MM.1S (cell line): ENCODE data around the gene ZFP36L2.

Experiments used
- EZH2 ChIP-seq: fragments of 300-600 bp; sonication (generic); optimal IDR thresholded peaks from 2 replicates; pipeline ENCODE3; 2017; ENCODE audit warnings: low read depth, mild to moderate bottlenecking, antibody characterized with exemption, low read length, mixed read lengths
- EZH2phosphoT487 ChIP-seq: fragments of 300-600 bp; sonication (generic); IDR thresholded peaks from 2 replicates; pipeline ENCODE4 v1.6.1; 2018; ENCODE audit warnings: antibody characterized with exemption, low read length
- TF ChIP-seq, protein P1 (sequence below): fragments of 300-600 bp; sonication (generic); IDR thresholded peaks from 2 replicates; pipeline ENCODE4 v1.5.1; 2016; ENCODE audit warnings: antibody characterized with exemption, low read length, mixed read lengths

DNA sequence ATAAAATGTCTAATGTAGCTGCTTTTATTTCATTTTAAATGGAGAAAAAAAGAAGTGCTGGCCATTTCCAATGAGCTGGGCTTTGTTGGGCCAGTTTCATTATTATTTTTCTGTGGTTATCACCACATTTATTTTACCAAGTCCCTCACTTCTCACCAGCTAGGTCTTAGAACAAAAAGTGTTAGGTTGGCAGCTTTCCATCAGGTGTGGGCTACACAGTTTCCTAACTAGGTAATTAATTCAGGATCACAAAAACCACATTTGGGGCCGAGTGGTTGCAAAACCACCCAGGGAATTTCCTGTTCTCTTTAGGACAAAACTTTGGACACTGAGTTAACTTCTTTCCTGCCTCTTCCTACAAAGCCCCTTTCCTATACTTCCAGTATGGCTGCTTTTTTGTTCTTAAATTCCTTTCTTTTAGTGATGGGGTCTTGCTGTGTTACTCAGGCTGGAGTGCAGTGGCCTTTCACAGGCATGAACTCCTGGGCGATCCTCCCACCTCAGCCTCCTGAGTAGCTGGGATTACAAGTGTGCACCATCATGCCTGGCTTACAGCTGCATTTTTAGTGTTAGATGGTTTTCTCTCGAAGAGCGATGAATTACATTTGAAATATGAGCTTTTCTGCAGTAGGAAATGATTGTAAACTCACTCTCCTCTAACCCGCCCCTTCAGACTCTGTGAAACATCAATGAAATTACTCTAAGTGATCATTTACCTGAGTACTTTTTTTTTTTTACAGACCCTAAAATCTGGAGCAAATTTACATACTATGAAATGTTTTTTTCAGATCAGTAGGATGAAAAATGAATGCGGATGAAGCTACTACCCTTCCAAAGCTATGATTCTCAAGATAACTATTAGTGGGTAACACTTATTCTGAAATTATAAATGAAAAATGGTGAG is 2.6 kb upstream of the ZFP36L2 start:
- TF ChIP-seq, protein P1, sequence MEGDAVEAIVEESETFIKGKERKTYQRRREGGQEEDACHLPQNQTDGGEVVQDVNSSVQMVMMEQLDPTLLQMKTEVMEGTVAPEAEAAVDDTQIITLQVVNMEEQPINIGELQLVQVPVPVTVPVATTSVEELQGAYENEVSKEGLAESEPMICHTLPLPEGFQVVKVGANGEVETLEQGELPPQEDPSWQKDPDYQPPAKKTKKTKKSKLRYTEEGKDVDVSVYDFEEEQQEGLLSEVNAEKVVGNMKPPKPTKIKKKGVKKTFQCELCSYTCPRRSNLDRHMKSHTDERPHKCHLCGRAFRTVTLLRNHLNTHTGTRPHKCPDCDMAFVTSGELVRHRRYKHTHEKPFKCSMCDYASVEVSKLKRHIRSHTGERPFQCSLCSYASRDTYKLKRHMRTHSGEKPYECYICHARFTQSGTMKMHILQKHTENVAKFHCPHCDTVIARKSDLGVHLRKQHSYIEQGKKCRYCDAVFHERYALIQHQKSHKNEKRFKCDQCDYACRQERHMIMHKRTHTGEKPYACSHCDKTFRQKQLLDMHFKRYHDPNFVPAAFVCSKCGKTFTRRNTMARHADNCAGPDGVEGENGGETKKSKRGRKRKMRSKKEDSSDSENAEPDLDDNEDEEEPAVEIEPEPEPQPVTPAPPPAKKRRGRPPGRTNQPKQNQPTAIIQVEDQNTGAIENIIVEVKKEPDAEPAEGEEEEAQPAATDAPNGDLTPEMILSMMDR = no peak
- no peak for TF ChIP-seq EZH2
- TF ChIP-seq EZH2phosphoT487 = no peak
